Fibroblast of skin of right quadriceps (primary cell): ENCODE results near the gene ARMC2.
"Not testable (repeated sequence)": the region's sequence is repeated elsewhere in the genome, so short reads cannot be mapped to it uniquely, and the experiment has no call there.

Experiments used
- DNase-seq: peaks from one replicate; pipeline ENCODE4 v3.0.0-alpha.2; 2013

The ARMC2 gene

DNA sequence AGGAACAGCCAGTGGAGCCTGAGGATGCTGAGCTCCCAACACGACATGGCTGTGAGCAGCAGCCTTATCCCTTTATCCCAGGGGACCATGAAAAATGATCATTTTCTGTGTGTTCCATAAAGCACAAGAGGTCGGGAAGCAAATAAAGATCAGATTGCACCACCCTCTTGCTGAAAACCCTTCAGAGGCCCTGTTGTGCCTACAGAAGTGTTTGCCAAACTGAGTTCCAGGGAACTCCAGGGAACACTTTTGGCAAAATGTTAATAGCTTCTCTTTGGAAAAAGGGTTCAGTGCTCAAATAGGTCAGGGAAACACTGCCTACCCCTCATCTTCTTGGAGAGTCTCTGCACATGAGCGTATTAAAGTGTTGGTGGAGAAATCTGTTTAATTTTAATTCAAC lies 24.4 kb downstream of the ARMC2 start:
- DNase-seq: no peak

DNA sequence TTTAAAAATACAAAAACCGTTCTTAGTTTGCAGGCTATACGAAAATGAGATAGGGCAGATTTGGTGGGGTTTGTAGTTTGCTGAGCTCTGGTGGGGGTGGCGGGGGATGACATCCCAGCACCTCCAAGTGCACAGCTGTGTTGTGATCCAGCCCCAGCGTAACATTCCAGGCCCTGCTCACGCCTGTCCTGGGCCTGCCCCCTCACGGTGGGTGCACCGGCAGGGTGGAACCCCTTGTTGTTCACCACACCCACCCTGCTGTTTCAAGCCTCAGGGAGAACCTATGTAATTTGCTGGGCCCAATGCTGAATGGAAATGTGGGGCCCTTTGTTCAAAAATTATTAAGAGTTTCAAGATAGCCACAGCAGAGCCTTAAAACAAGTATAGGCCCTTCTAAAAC lies 25.0 kb downstream of the ARMC2 start:
- DNase-seq: no peak

DNA sequence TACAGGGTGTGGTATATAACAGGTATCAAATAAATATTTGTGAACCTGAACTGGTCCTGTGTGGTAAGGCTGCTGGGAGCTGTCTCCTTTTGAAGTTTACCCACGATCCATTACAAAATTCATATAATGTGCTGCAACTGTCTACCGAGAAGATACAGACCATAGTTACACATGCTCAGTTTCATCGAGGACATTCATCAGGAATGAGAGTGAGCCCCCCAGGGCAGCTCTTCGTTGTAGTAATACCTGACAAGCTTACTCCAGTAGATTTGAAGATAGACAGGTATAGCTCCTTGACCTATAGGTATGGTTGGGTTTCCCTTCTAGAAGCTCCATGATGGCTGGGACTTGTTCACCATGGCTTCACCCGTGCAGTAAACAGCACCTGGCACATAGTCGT lies 25.7 kb downstream of the ARMC2 start:
- DNase-seq: no peak

DNA sequence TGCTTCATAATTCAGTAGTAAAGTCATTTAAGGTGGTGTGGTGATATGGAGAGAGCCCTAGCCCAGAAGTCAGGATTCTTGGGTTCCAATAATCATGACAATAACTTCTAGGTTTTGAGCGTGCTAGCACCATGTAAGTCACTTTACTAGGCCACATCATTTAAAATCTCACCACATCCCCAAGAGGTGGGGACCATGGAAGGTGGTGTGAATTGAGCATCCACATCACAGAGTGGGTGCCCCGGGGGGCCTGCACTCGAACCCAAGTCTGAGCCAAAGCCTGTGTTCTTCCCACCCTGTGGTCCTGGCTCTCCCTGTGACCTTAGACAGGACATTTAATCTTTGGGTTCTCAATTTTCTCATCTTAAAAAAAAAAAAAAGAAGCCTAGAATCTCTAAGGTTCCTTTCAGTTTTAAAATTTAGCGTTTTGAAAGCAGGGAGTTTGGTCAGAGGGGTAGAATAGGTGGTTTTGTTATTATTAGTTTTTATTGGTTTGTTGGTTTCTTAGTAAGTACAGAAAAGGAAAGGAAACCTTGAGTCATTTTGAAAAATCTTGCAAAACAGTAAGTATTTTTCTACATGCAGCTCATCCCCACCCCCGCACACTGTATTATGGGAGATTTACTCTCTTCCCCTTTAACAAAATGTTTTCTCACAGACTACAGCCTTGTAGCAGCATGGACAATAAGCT lies 26.4 kb downstream of the ARMC2 start:
- peak; percentile 56 for DNase-seq

DNA sequence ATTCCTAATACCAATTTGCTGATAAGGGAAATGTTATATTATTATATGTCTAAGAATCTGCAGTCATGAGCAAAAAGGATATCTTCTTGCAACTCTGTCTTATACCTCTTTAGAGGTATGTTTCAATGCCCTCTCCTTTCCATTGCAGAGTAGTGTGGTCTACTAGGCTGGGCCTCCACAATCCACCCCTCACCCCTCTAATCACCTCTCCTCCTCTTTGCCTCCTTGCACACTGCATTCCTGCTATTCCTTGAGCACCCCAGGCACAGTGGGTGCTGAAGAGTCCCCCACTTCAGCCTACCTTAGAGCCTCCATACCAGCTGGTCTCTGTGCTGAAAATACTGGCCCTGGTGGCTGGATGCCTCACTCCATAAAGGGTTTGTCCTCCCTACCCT lies 26.9 kb downstream of the ARMC2 start:
- DNase-seq: no peak

DNA sequence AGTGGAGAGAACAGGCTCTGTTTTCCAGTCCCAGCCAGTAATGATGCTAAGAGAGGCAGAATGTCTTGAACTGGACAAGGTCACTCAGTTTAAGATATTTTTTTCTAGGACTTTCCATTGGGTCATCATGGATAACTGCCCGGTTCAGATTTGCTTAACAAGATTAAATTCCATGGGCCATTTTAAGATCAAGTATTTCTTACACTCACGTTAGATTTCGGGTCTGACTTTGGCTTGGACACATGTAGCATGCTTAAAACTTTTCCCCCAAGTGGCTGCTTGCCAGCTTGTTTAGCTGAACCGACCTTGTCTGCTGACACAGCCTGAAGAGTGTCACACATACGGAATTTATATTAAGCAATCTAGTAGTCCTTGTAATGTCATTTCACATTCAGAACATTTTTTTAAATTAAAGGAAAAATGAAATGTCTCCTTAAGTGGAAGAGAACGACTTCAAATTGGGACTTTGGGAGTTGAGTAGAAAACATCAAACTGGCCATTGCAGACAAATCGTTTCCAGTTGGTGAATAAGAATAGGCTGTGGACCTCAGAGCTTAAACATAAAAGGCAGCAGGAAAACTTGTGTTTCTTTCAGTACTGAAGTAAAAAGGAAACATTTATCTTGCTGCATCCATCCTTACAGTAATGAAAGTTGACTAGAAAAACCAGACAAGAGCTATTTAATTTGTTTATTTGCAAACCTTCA lies 29.0 kb downstream of the ARMC2 start:
- DNase-seq: peak; percentile 82

DNA sequence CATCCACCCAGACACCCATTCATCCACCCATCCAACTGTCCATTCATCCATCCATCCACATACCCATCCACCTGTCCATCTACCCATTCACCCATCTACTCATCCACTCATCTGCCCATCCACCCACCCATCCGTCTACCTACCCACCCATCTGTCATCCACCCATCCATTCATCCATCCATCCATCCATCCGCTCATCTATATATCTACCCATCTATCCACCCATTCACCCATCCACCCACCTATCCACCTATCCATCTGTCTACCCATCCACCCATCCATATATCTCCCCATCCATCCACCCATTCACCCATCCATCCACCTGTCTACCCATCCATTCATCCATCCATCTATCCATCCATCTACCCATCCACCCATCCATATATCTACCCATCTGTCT lies 30.7 kb downstream of the ARMC2 start:
- no peak for DNase-seq

DNA sequence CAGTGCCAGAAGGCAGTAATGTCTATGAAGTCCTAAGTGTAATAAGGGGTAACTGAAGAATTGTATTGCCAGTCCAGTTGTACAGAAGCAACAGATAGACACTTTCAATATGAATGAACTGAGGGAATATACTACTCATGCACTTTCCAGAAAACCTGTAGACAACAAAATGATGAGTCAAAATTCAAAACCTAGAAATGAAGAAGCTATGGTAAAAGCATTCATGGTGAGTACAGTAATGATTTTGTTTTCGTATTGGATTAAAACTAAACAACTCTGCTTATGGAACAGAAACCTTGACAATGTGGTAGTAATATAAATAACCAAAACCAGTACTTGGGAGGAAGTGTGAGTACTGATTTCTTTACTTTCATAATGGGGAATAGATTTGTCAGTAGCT lies 35.0 kb downstream of the ARMC2 start:
- no peak for DNase-seq

DNA sequence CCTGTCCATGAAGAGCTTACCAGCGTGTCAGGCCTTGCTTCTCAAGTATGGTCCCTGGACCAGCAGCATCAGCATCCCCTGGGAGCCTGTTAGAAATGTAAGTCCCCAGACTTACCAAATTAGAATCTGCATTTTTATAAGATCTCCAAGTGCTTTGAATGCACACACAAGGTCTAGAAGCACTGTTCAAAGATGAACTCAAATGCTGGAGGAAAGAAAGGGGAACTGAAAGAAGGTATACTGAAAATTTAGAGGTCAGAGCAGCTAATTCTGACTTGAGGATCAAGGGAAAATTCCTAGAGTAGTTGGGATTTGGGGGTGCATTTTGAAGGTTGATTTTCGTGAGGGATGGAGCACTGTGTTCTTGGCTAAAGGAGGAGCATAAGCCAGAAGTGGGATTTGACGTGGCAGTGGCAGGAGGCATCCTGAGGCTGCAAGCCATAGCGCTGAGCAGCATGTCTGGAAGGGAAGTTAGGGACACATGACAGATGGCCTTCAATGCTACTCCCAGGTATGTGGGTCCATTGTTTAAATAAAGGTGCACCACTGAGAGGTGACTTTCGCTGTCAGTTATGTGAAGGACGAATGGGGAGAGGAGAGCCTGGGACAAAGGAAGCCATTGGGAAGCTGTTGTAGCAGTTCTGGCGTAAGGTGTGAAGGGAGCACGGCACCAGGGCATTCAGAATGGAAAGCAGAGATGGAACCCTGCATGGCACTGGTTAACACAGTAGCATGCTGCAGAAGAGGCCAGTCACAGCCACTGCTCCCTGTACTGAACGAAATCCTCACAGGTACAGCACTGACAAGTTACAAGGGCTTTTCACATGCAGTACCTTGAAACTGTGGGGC lies 36.2 kb downstream of the ARMC2 start:
- DNase-seq: no peak

DNA sequence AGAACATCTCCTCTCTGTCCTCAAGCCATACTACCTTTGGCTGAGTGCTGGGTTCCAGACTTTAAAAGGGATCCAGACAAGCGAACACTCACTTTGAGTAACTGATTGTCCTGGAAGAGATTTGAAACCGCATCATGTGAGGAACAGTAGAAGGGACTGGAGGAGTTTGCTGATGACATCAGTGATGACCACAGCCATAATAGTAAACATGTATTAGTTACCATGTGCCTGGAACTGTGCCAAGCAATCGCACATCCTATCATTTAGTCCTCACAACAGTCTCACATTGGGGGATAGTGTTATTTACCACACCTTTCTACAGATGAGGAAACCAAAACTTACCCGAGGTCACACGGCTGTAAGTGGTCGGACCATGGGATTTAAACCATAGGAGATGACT lies 39.8 kb downstream of the ARMC2 start:
- no peak for DNase-seq

DNA sequence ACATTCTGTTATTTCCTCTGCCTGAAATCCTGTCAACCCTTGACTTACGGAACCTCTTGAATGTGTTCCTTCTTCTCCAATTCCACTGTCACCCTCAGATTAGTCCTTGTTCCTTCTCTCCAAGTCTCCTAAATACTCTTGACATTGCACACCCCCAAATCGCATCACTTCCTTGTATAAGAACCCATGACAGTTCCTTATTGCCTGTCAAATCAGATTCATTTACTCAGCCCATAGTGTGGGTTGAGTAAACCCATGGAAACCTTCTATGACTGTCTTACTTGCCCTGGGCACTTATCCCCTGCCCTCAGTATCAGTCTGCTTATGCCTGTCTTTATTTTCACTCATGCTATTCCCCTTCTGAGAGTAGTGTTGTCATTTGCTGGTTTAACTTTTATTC lies 40.5 kb downstream of the ARMC2 start:
- no peak for DNase-seq

DNA sequence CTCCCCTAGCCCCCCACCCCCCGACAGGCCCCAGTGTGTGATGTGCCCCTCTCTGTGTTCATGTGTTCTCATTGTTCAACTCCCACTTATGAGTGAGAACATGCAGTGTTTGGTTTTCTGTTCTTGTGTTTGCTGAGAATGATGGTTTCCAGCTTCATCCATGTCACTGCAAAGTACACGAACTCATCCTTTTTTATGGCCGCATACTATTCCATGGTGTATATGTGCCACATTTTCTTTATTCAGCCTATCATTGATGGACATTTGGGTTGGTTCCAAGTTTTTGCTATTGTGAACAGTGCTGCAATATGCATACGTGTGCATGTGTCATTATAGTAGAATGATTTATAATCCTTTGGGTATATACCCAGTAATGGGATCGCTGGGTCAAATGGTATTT lies 42.7 kb downstream of the ARMC2 start:
- not testable (repeated sequence) for DNase-seq

DNA sequence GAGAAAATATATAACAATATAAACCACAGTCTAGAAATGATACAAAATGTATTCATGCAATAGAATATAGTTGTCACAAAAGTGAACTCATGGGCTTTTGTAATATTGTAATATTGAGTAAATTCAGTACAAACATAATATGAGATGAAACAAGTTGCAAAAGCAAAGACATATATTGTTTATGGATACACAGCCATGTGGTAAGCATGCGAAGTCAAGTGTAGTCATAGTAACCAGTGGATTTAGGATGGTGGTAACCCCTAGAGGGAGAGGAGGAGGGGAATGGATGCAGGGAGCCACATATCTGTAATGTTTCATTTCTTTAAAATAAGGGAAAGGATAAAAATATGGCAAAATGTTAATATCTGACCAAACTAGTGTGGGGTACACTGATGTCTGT lies 47.3 kb downstream of the ARMC2 start:
- DNase-seq: peak; percentile 33

DNA sequence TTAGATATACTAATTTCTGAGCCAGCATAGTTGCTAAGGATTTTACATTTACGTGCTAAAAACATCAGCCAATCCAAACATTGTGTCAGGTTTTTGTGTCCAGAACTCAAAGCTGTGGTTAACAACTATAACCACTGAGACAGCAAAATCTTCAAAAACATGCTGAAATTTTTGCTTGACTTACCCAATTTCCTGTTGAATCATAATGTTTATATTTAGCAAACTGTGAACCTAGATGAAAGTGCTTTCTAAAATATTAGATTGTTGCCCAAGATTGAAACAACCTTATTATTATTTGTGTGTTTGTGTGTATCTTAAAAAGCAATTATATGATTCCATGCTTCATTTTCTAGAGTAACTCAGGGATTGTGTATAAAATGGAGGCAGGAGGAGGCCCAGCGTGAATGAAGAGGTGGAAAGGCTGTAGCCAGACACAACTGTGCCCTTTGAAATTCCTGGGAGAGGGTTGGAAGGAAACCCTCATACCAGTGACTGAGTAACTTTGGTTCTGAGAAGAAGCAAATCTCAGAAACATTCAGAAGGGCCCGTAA lies 48.0 kb downstream of the ARMC2 start:
- peak; percentile 88 for DNase-seq

DNA sequence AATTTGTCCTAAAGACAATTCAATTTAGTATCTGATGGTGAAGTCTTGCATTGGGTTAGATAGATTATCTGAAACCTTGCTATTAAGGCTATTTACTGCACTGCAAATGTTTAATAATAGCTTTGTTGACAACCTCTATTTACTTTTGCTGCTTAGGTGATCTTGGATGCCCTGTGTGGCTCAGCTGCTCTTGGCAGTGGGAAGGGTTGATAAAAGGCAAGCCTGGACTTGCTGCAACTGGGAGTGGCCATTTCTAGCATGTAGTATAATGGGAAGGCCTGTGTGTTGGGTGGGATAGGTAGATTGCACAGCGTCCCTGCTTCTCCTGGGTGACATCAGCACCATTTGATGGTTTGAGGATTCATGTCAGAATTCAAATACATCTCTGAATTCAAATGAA lies 49.1 kb downstream of the ARMC2 start:
- no peak for DNase-seq

DNA sequence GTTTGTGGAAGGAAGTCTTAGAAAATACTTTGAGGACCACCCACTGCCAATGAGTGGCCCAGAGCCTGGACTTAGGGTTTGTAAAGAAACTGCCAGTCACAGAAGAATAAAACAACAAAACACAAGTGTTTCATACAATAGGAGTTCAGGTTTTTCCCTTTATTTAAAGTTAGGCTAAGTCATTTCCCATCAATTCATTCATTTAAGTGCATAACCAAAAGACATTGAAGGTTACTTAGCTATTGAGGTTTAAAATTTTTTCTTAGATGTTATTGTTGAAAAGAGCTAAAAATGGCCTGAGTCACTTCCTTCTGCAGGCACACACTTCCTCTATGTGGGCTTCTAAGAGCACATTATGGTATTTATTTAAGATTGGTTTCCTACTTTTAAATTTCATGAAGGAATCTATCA lies 54.2 kb downstream of the ARMC2 start:
- no peak for DNase-seq

DNA sequence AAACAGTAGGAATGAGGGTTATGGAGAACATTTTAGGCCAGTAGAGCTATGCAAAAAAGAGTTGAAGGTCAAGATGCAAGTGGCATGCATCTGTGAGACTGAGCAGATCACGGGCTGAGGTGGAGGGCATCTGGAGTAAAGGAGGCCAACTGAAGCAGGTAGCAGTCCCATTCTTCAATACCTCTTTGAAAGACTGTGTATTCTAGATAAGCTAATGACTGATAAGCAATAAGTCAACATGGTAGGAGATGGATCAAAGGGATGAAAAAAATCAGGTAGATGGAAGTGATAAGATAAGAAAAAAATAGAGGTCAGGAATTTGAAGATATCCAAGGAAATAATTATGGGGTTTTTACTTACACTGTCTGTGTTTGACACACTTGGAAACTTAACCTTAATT lies 55.6 kb downstream of the ARMC2 start:
- DNase-seq: no peak

DNA sequence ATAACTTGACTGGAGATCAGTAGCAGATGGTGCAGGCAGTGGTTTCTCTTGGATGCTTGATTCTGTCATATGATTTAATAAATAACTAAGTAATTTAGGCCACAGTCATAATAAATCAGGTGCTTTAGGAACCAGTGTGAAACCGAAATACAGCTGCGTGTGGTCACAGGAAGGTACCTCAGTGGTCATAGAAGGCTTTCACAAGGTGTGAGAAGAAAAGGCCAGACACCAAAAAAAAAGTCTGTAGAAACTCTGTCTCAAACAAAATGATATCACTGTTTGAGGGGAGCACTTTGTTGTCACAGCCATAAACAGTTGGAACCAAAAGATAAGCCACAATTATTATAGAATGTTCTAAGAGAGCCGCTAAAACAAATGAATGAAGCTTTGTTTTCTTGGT lies 56.5 kb downstream of the ARMC2 start:
- DNase-seq: no peak

DNA sequence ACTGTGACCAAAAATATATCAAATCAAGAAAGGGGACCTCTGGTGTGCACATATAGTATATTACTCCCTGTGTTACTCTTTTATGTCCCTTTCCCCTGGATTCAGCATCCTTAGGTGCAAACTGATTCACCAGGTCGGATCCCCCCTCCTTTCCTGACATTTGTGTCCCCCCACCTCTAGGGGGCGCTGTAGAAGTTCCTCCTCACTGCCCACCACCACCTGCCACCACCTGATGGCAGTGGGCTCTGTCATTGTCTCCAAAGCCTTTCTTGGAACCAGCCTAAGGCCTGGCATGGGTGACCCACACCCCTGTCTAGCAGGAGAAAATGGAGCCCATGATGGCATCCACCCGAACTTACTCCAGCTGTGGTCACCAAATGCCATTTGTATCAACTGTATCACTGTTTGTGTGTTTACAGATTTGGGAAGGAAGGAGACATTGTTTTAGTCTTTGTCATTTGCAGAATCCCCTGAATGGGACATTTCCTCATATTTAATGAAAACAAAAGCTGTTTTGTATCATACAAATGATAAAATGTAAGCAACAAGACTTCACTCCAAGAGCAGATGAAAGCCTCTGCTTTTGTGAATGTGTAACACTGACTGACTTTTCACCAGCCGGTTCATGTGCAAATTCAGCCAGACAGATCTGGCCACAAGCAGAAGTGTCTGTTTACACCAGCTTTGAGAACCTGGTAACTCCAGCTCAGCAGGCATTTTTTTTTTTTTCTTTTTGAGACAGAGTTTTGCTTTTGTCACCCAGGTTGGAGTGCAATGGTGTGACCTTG lies 66.2 kb downstream of the ARMC2 start:
- DNase-seq: no peak

DNA sequence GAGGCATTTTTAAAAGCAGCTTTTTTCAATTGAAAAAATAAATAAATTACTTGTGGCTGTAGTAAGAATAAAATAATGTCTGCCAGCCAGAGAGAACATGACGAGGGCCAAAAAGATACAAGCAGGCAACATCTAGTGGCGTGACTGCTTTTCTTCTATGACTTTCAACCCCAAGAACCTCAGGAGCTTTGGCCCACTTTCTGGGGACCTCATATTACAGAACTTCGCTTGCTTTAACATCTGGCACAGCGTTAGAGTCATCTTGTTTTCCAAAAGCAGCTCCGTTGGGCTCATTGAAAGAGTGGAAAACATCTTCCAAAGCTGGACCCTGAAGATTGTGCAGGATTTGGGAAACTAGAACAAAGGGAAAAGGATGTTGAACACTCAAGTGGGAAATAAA lies 67.0 kb downstream of the ARMC2 start:
- no peak for DNase-seq

DNA sequence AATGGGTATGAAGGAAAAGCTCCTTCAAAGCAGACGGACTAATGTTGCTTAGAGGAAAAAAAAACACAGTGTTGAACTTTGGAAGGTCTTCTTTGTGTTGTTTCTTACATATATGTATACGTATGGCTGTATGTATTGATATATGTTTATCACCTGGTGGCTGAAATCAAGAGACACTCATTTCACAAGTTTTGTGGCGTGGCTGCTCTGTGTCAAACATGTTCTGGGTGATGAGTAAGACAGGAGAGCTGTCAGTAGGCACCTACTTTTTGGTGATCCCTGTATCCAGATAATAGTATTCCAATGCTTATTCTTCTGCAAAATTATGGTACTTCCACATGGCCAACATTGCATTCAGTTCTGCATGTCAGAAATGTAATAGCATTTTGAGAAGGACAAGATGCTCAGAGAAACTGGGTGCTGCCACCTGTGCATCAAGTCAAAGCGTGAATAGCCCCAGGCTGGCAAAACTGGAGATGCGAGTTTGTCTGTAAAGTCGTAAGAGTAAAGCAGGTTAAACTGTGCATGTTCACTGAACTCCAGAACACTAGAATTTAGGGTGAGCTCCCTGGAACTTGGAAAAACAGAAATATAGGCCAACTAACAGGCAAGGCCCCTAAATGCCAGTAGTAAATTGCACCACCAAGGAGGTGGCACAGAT lies 67.9 kb downstream of the ARMC2 start:
- no peak for DNase-seq

DNA sequence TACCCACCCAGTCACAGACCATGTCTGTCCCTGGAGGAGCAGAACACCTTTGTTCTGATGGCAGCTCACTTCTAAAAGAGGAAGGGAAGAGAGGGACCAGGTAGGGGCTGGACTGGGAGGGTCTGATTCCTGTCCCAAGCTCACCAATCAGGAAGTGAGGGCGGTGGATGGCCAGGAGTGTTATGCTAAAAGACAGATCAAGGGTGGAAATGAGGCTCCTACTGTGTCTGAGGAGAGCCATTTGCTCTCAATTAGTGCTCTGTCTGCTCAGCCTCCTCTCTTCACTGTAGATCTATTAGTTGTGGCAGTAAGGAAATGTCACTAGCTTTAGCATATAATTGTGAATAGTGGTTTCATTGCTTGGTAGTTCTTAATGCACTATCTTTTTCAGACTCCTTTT lies 72.5 kb downstream of the ARMC2 start:
- no peak for DNase-seq
